ENCODE data around the gene DEAF1.
"Not testable (repeated sequence)": the region's sequence is repeated elsewhere in the genome, so short reads cannot be mapped to it uniquely, and the experiment has no call there.

The DEAF1 gene

DNA sequence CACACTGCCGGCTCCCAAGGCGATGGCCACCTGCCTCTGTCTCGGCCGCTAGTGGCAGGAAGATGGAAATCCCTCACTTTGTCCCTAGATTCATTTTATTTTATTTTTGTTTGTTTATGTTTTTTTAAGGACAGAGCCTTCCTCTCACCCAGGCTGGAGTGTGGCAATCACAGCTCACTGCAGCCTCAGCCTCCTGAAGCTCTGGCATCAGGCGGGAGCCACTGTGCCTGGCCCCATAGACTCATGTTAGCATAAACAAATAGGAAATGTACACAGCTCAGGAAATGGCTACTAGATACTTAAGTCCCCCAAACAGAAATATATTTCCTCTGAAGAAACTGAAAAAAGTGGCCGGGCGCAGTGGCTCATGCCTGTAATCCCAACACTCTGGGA is 4.1 kb upstream of the DEAF1 start:
- no peak for DNase-seq

DNA sequence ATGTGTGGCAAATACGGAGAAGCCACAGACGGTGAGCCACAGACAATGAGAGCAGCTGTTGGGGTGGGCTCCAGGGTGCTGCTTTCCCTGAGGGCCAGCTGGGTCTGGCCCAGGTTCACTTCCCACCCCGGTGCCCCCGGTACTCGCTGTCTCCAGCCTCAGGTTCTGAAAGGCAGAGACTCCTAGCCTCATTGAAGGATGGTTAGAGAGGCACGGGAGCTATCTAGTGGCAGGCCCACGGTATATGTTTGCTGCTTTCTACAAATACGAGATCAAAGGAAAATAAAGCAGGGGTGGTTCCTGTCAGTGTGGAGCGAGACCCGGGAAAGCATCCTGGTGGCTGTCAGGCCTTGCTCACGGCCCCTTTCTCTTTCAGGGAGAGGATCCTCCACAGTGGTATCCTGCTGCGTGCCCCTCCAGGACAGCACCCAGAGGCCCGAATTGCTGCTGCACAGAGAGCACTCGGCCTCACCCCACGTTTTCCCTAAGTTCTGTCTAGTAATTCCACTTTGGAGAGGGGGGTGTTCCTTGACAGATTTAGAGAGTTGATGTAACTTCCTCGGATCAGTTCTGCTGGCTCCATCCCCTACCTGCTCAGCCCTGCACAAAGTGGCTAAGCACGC is 3.6 kb upstream of the DEAF1 start:
- DNase-seq, result no peak

DNA sequence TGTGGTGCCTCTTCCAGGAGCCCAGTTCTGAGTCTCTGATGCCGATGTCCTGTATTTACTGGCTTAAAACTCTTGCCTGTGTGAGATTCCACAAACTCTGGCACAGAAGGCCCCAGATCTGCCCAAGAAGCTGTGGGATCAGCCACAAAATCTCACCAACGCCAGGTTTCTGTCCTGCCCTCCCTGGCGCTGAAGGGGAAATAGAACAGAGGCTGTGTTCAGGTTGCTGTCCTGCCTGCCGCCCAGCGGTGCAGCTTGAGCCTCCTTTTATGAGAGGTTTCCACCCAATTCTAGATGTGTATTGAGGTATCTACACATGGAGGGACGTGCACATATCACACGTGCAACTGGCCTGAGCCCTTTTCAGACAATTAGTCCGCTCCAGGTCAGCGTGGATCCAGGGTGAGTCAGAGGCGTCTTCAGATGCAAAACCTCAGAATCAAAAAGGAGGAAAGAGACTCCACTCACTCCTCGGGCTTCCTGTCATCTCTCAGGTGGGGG is 2.8 kb upstream of the DEAF1 start:
- no peak for DNase-seq

DNA sequence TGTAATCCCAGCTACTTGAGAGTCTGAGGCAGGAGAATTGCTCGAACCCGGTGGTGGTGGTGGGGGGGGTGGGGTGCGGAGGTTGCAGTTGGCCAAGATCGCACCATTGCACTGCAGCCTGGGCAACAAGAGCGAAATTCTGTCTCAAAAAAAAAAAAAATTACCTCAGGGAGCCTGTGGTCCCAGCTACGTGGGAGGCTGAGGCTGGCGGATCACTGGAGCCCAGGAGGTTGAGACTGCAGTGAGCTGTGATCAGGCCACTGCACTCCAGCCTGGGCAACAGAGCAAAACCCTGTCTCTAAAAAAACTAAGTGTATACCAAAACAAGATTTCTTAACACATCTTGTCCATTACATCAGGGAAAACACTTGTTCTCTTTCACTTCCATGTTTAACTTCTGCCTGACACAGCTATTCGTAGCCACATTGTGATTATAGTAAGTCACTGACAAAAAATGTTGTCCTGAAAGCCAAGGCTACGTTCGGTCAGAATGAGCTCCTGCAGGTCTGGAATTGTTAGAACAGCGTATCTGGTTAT is 2.0 kb upstream of the DEAF1 start:
- no peak for DNase-seq

DNA sequence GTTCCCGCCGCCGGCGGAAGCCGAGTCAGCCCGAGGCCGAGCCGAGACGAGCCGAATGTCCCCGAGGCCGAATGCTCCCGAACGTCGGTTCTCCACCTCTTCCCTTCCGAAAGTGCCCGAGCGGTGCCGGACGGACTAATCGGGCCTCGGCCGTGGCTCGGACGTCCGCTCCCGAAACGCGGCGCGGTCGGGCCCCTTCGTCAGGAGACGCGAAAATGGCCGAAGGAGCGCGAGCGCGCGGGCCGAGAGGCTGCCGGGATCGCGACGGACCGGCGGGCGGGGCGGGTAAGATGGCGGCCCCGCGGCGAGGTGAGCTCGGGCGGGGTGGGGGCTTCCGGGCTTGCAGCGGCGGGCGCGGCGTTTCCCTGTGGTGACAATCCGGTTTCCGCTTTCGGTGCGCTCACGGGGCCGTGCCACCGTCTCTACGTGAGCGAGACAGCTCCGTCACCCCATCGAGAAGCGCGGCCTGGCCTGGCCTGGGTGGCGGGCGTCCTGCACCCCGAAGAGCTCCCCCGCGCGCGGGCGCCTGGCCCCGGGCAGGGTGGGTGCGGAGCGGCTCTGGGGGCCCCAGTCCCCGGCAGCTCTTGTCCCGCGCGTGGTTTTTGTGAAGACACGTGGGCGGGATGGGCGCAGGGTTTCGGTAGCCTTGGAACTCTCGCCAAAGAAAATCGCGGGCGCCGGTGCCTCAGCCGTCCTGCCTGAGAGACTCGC is 671 bp upstream of the DEAF1 start, which contains the start of gene TMEM80:
TMEM80 (plus strand) TSS at position 279 of the 711 bp plus-strand sequence; CDS start at position 291, 12 bp downstream.
- DNase-seq, result peak; percentile 98

DNA sequence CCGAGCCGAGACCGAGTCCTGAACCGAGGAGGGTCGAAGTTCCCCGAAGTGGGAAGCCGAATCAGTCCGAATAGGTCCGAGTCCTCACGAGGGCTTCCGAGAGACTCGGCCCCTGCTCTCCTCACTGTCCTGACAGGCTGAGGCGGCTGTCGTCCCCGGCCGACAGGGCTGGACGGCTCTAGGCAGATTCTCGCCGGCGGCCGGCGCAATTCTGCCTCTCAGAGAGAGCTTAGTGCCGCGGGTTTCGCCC is 191 bp upstream of the DEAF1 start:
- no peak for DNase-seq

DNA sequence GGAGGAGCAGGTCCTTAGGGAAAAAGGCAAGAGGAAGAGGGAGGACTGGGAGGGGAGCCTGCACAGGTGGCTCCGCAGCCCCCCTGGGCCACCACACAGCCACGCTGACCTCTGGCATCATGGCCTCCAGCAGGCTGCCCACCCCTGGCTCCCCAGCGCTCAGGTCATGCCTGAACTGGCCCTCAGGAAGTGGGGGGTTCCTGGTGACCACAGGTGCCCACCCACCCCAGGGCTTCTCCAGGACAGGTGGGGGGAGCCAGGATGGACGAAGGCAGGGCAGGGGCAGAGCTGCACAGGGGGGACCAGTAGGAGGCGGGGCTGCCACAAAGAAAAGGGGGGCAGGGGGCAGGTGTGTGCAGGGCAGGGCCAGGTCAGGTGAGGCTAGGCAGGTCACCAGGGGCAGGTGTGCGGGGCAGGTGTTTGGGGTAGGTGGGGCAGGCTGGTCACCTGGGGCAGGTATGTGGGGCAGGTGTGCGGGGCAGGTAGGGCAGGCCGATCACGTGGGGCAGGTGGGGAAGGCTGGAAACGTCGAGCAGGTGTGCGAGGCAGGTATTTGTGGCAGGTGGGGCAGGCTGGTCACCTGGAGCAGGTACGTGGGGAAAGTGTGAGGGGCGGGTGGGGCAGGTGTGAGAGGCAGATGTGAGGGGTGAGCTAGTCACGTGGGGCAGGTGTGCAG is 997 bp downstream of the DEAF1 start:
- no peak for DNase-seq

DNA sequence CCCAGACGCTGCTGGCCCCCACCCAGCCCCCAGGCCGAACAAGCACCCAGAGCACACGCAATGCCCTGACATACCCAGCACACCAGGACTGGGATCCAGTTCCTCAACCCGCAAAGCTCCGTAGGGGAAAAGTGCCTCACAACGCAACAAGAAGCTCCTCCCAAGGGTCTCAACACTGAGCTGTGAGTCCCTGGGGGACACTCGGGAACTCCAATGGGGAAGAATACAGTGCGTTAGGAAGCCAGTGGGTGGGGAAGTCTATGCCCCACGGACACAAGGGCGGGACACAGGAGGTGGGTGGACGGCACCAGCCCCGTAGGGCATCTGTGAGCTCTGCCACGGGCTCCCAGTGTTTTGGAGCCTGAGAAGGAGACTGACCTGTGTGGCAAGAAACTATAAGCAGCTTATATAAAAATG is 1.6 kb downstream of the DEAF1 start:
- DNase-seq, result no peak

DNA sequence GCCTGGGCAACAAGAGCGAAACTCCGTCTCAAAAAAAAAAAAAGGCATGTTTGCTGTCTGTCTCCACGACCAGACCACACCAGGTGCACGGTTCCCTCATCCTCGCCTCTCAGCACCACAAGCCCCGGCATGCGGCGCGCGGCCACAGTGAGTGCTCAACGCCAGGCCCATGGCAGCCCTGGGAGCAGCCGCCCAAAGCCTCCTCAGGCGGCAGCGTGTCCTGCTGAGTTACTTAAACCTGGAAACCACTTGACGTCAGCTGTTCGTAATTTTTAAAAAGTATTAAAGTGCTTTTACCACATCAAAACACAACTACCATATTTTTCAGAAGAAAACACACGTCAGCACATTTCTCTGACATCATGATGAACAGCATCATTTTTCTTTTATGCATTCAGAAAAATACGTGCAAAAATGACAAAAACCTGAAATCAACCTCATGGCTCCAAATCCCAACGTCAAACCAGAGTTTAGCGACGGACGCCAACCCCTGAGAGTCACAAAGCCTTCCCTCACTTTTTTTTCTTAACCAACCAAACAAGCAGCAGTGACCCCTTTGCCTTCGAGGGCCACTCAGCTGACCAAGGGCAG is 2.1 kb downstream of the DEAF1 start:
- no peak for DNase-seq

DNA sequence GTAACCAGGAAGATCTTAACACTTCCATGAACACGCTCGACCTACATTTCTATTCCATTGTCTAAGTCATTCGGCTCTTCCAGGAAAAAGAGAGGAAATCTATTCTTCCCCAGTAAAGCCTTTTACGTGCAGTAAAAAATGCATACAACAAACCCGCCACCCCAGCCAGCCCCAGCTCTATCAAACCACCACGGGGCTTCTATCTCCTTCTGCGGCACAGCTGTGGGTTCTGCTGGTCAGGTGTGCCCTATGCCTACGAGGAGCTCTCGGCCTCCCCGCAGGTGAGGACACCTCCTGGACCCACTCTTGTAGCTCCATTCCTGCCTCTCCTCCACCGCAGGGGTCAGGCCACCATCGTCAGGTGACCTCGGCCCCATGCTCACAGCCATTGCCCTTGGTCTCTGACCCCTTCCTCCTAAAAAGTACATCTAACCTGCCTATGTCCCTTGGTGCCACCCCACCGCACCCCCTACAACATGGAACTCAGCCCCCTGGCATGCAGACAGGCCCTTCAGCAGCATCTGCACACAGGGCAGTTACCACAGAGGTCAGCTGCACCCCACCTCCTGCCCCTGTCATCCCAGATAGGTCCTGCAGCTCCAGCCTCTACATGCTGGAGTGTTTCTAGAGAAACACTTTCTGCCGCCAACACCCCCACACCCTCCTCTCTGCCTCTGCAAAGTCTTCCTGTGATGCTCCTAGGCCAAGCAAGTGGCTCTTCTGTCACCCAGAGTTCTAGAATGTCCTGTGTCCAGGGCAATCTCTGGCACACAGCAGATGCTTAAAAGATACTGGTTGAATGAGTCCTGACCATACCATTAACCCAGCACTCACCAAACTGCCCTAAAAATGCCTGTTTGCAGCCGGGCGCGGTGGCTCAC is 3.1 kb downstream of the DEAF1 start:
- no peak for DNase-seq

DNA sequence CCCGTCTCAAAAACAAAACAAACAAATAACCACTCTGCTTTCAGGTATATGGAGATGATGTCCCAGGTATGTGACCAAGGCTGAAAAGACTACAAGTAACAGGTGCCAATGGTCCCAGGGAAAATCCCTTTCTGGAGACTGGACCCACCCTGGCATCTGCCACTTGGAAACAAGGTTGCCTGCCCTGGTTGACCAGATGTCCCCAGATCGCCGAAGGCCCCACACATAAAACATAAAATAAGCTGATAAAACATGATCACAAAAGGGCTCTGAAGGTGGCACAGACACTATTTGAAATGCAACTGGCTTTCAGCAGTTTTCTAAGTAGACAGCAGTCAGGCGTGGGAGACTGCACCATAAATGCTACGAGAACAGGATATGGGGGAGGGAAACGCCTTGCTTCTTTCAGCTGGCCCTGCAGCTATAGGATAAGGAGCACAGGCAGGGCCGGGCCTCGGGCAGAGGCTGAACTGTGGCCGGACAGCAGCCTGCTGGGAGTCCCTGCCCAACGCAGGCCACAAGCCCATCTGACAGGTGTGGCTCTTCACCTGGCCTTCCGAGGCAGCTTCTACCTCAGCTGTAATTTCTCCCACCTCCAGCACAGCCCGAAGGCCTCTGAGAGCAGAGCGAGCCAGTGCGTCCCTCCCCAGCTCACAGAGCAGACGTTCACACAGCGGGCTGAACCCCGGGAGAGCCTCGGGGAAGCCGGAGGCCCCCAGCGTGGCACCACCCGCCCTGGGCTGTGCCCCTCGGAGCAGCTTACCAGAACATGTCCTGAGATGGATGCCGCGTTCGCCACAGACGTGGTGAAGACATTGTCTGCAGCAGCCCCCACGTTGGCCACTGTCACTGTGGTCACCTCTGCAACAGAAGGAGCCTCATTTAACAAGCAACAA is 4.0 kb downstream of the DEAF1 start:
- DNase-seq, result no peak

DNA sequence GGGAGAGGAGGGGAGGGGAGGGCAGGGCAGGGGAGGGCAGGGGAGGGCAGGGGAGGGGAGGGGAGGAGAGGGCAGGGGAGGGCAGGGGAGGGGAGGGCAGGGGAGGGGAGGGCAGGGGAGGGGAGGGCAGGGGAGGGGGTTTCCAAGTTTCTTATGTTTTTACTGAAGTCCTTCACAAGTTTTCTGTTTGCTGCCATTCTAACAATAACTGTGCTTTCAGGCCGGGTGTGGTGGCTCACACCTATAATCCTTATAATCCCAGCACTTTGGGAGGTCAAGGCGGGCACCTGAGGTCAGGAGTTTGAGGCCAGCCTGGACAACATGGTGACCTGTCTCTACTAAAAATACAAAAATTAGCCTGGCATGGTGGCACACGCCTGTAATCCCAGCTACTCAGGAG is 4.8 kb downstream of the DEAF1 start:
- not testable (repeated sequence) for DNase-seq

DNA sequence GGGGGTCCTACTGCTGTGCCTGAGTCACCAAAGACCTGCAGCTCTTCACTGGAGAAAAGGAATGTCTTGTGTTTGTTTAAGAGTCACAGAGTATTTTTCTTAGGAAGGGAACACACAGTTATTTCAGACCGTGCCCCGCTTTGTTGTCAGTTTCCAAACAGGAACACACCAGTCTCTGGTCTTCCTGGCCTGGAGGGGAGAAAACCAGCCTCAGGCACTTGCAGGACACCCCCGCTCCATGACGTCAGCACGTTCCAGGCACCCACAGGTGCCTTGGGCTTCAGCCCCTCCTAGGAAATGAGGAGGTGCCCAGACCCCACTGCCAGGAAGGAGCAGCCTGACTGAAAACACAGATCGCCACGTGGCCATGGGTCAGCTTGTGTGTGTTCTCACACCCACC is 5.4 kb downstream of the DEAF1 start:
- DNase-seq, result no peak

DNA sequence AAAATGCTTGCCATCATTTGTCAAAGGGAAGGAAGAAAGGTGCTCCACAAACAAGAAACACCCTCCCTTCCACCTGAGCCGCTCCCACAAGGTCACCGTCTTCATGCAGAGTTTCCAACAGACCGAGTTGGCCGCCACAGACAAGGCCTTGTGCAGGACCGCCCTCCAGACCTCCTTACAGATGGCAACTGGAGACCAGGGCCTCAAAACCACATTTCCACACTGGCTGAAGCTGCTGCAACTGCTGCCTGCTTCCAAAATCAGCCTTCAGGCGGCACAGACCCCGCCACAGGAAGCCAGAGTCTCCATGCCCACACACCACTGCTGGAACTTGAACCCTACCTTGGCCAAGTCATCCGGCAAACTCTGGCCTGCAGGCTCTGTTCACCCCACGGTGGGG is 6.3 kb downstream of the DEAF1 start:
- DNase-seq, result no peak

DNA sequence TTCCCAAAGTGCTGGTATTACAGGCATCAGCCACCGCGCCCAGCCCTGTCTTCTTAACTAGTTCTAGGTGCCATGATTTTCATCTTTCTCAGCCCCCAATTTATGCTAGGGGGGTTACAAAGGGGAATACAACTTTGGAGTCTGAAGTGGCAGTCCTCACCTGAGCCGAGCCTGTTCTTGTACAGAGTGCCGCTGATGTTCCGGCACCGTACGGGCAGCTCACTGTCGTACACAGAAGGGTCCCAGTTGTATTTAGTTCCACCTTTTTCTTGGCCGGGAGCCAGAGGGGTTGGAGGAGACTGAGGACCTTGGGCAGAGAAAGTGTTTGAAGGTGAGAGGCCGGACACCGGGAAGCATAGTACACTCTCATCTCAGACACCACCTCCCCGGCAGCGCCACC is 7.3 kb downstream of the DEAF1 start:
- DNase-seq, result no peak

DNA sequence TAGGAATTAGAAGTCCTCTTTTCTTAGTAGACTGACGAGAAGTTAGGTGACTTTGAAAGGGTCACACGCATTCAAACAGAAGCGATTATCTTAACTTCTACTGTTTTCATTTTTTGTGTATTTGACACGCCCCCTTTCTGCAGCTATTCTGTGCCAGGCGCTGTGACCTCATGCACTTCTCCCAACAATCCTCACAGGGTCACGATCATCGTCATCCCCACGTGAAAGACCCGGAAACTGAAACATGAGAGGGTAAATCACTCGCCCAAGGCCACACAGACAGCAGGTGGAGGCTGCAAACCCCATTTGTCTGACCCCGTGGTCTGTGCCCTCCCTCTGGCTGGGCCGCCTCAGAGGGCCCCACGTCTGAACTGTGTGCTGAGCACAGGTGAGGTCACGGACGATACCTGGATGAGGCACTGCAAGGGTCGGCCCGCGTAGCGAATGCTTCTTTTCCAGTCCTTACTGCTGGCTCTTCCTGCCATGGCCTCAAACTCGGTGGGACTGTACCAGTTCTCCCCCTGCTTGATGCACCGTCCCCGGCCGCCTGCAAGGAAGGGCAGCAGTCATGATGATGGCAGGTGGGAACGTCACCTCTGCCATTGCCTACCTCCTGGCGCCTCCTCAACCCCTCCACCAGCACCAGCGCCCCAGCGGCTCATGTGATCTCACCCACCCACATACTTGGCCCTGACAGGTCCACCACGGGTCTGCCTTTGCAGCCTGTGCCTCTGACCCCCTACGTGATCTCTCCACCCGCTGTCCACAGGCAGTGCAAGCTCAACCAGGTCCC is 8.4 kb downstream of the DEAF1 start:
- DNase-seq, result no peak

DNA sequence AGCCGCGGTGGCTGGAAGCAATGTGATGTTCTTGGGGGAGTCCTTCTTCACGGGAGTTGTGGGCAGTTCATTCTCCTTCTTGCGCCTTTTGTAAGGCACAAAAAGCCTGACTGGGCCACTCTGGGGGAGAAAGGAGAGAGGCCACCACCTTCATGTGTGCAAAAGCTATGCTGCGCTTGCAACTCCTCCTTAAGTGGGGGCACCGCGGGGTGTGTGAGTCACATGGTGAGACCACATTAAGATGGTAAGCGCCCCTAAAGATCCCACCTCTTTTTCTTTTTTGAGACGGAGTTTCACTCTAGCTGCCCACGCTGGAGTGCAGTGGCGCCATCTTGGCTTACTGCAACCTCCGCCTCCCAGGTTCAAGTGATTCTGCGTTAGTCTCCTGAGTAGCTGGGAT is 14.1 kb downstream of the DEAF1 start:
- no peak for DNase-seq

DNA sequence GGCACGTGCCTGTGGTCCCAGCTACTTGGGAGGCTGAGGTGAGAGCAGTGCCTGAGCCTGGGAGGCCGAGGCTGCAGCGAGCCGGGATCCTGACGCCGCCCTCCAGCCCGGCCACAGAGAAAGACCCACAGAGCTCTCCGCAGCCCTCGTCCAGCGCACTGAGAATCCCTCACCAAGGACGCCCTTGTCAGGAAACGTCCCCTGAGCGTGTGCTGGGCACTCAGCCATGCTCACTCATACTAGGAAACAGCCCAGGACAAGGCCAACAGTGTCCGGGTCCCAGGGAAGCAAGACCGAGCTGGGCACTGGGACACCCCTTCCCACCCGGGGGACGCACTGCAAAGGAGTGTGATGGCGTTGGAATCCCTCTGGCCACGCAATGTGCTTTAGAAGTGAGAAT is 14.5 kb downstream of the DEAF1 start:
- no peak for DNase-seq

DNA sequence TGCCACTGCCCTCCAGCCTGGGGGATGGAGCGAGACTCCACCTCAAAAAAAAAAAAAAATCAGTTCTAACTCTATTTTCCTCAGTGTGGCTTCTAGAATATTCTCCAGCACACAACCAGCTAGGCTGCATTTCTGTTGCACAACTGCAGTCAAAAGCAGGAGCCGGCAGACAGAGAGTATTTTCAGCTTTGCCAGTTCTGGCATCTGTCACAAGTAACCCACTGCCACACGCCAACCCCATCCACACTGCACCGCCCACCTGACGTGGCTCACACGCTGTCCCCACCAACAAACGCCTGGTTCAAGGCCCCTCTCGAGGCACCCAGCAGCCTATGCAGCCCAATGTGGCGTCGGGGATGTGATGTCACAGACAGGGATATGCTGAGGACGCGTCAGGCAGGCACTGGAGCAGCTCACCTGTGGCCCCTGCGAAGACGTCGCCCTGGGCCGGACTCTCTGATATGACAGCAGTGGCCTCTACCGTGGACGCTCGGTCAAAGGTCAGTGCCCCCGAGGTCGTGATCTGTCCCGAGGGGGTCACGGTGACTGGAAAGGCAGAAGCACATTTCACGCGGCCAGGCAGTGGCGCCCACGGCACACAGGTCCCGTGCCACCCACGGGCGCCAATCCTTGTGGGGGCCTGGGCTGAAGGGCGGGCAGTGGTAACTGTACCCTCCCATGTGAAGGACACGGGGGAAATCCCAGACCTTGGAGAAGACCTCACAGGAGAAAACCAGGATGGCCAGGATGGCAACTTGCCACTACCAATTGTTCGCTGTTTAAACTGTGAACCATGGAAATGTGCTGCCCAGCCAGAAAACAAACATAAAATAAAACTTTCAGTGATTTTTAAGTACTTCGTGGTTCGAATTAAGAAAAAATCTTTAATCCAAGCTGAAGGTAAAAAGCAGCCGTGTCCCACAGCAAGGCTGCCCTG is 15.5 kb downstream of the DEAF1 start:
- DNase-seq, result no peak

DNA sequence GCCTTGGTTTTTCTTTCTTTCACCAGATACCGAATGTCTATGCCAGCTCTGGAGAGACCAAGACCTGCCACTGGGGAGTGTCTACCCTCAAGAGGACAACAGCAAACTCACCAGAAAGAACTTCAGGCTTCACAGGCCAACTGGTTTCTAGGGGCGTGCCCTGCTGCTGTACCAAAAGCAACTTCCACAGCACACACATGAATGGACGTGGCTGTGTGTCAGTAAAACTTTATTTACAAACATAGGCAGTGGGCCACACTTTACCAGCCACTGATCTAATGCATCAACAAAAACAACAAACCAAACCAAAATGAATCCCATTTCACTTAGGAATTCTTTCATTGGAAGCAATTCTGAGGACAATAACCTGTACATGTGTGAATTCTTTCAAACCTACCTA is 16.7 kb downstream of the DEAF1 start:
- no peak for DNase-seq

Data from activated CD4-positive, alpha-beta T cell treated with anti-CD3 and anti-CD28 coated beads, Interleukin-2, amount 50 U/mL, for 48 hours (primary cell).